Measurements from ENCODE around the gene SPECC1L.

SPECC1L gene

GRCh38 chr22:24370401-24370800 is 99.8 kb downstream of the SPECC1L start:
- TF ChIP-seq RAD21 (IDR thresholded peaks at IDR 0.05; ENCODE audit: low read depth): no peak
- TF ChIP-seq TCF12 (IDR thresholded peaks at IDR 0.05; ENCODE audit: low read depth): no peak
- TF ChIP-seq, protein P1, sequence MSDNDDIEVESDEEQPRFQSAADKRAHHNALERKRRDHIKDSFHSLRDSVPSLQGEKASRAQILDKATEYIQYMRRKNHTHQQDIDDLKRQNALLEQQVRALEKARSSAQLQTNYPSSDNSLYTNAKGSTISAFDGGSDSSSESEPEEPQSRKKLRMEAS (IDR thresholded peaks at IDR 0.05): no peak
- no peak for TF ChIP-seq REST (IDR thresholded peaks at IDR 0.05; ENCODE audit: low read depth)
- no peak for TF ChIP-seq NFIC (IDR thresholded peaks at IDR 0.05)
- TF ChIP-seq FOXM1 (IDR thresholded peaks at IDR 0.05; ENCODE audit: borderline replicate concordance, low read depth): no peak
- no peak for TF ChIP-seq CREB1 (IDR thresholded peaks at IDR 0.05; ENCODE audit: low read depth)
- no peak for TF ChIP-seq TAF1 (IDR thresholded peaks at IDR 0.05; ENCODE audit: low read depth)
- no peak for TF ChIP-seq CEBPB (IDR thresholded peaks at IDR 0.05)
- TF ChIP-seq TEAD4 (IDR thresholded peaks at IDR 0.05): no peak
- TF ChIP-seq EGR1 (IDR thresholded peaks at IDR 0.05): no peak
- TF ChIP-seq USF1 (IDR thresholded peaks at IDR 0.05): no peak
- TF ChIP-seq EP300 (IDR thresholded peaks at IDR 0.05; ENCODE audit: borderline replicate concordance): no peak
- TF ChIP-seq YY1 (IDR thresholded peaks at IDR 0.05; ENCODE audit: low read depth): no peak
- no peak for TF ChIP-seq ZBTB7A (IDR thresholded peaks at IDR 0.05; ENCODE audit: low read depth)

DNA sequence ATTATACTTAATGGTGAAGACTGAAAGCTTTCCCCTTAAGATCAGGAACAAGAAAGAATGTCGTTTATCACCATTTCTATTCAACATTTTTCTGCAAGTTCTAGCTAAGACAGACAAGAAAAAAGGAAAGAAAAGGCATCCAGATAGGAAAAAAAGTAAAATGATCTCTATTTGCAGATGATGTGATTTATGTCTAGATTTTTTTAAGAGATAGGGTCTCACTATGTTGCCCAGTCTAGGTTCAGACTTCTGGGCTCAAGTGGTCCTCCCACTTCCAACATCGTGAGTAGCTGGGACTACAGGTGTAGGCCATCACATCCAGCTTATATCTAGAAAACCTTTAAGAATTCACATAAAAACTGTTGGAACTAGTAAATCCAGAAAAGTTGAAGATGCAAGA is 105.4 kb downstream of the SPECC1L start:
- TF ChIP-seq CEBPB (IDR thresholded peaks at IDR 0.05): no peak
- no peak for TF ChIP-seq EP300 (IDR thresholded peaks at IDR 0.05; ENCODE audit: borderline replicate concordance)
- TF ChIP-seq TAF1 (IDR thresholded peaks at IDR 0.05; ENCODE audit: low read depth): no peak
- no peak for TF ChIP-seq TCF12 (IDR thresholded peaks at IDR 0.05; ENCODE audit: low read depth)
- no peak for TF ChIP-seq NFIC (IDR thresholded peaks at IDR 0.05)
- TF ChIP-seq, protein P1 (IDR thresholded peaks at IDR 0.05): no peak
- TF ChIP-seq USF1 (IDR thresholded peaks at IDR 0.05): no peak

DNA sequence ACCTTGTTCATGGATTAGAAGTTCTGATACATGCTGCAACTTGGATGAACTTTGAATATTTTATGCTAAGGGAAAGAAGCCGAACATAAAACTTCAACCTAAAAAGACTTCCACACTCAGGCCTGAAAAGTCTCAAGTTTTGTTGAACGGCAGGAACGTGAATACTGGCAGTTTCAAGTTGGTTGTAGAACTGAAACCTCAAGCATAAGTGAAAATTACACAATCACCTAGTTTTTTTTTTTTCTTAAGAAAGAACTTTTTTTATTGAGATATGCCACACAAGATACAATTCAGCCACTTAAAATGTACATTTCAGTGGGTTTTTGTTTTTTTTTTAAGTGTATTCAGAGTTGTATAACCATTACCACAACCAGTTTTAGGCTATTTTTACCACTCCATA is 106.0 kb downstream of the SPECC1L start:
- TF ChIP-seq, protein P1 (IDR thresholded peaks at IDR 0.05): no peak
- no peak for TF ChIP-seq USF1 (IDR thresholded peaks at IDR 0.05)
- TF ChIP-seq EGR1 (IDR thresholded peaks at IDR 0.05): no peak
- no peak for TF ChIP-seq TAF1 (IDR thresholded peaks at IDR 0.05; ENCODE audit: low read depth)
- no peak for TF ChIP-seq REST (IDR thresholded peaks at IDR 0.05; ENCODE audit: low read depth)
- TF ChIP-seq TCF12 (IDR thresholded peaks at IDR 0.05; ENCODE audit: low read depth): no peak
- TF ChIP-seq NFIC (IDR thresholded peaks at IDR 0.05): no peak
- no peak for TF ChIP-seq CREB1 (IDR thresholded peaks at IDR 0.05; ENCODE audit: low read depth)
- no peak for TF ChIP-seq TEAD4 (IDR thresholded peaks at IDR 0.05)
- no peak for TF ChIP-seq FOXM1 (IDR thresholded peaks at IDR 0.05; ENCODE audit: borderline replicate concordance, low read depth)

DNA sequence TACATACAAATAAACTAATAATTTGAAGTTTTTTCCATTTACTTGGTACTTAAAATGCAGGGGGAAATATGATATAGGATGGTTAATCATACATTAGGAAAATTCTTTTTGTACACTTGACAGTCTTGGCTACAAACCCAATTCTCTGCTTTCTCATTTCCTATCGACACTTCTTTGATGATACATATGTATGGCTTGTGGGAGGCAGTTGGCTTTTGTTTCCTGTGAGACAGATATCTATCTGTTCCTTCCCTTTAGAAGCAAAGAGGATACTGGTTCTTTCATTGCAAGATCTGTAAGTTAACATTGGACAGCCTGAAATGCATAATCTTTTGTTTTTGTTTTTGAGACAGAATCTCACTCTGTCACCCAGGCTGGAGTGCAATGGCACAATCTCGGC is 108.9 kb downstream of the SPECC1L start:
- TF ChIP-seq TCF12 (IDR thresholded peaks at IDR 0.05; ENCODE audit: low read depth) (no peak), EP300 (IDR thresholded peaks at IDR 0.05; ENCODE audit: borderline replicate concordance) (no peak), RAD21 (IDR thresholded peaks at IDR 0.05; ENCODE audit: low read depth) (no peak), TEAD4 (IDR thresholded peaks at IDR 0.05) (no peak), TAF1 (IDR thresholded peaks at IDR 0.05; ENCODE audit: low read depth) (no peak), REST (IDR thresholded peaks at IDR 0.05; ENCODE audit: low read depth) (no peak), FOXM1 (IDR thresholded peaks at IDR 0.05; ENCODE audit: borderline replicate concordance, low read depth) (no peak), YY1 (IDR thresholded peaks at IDR 0.05; ENCODE audit: low read depth) (no peak), USF1 (IDR thresholded peaks at IDR 0.05) (no peak)
- TF ChIP-seq, protein P1 (IDR thresholded peaks at IDR 0.05): no peak
